GM21390 (cell line): Measurements from ENCODE around the gene ITGA7.

Source experiments
- ATAC-seq: cut with Tn5 transposase; IDR thresholded peaks from one replicate; pipeline ENCODE4 v1.9.1; 2021; ENCODE audit not compliant: unreplicated experiment

ITGA7 gene

DNA sequence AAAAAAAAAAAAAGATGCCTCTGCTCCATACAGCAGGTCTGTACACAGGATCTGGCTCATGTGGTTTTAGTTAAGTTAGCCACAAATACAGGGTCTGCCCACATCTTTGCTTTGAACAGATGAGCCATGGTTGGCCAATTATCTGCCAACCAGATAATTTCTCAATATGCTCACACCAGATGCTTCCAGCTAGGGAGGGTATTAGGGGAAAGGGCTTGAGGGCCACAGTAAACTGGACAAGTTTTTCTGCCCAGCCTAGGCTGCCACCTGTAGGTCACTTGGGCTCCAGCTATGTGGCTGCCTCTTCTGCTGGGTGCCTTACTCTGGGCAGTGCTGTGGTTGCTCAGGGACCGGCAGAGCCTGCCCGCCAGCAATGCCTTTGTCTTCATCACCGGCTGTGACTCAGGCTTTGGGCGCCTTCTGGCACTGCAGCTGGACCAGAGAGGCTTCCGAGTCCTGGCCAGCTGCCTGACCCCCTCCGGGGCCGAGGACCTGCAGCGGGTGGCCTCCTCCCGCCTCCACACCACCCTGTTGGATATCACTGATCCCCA, 13.3 kb upstream of the ITGA7 start:
- no peak for ATAC-seq

DNA sequence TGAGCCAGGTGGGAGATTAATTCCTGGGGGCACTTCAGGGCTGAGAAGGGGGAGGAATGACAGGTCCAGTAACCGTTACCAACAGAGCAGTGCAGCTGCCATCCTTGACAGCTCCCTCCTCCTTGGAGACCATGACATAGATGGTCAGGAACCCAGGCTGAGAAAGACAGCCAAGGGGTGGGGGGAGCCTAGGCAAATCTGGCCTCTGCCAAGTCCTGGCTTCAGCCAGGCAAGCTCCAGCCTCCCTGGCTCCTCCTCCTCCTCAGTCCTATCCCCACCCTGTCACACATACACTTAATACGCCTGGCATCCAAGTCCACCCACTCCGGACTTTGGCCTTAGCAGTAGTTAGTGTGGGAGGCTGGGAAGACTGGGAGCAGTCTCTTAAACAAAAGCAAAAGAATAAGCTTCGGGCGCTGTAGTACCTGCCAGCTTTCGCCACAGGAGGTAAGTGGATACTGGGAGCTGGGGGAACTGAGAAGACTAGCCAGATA, 12.4 kb upstream of the ITGA7 start, which contains the start of gene RDH5:
Gene RDH5 (plus strand): TSS at position 323 of the 494 bp plus-strand sequence. CDS start 792 bp downstream, outside the sequence.
- no peak for ATAC-seq

DNA sequence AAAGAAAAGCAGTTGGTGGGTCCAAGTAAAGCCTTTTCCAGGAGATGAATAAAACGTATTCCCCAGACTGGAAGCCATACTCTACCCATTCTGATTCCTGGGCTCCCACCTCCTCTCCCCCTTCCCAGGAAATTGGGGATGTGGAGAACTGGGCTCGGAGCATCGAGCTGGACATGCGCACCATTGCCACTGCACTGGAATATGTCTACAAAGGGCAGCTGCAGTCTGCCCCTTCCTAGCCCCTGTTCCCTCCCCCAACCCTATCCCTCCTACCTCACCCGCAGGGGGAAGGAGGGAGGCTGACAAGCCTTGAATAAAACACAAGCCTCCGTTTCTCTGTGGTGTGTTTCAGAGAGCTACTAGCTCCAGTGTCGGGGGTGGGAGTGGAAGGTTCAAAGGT, 11.7 kb upstream of the ITGA7 start:
- no peak for ATAC-seq

DNA sequence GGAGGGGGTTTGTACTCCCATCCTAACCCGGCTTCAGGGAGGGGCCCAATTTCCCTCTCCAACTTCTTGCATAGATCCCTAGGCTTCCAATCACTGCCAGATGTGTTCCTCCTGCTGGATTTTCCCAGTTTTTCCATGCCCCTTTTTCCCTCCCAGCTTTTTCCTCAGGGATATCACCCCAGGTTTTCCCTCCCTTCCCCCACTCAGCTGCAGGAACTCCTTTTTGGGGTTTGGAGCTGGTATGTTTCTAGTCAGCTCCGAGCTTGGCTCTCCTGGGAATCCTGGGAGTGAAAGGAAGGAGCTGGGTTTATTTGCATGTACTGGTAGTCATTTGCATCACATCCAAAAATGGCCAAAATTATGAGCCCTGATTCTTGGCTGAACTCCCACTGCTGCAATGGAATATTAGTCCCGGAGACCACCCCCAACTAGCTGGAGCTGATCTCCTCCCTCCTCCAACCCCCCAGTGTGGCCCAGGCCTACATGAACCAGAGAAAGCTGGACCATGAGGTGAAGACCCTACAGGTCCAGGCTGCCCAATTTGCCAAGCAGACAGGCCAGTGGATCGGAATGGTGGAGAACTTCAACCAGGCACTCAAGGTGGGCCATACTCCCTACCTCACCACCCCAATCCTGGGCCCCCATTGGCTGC, 11.0 kb upstream of the ITGA7 start:
- no peak for ATAC-seq

DNA sequence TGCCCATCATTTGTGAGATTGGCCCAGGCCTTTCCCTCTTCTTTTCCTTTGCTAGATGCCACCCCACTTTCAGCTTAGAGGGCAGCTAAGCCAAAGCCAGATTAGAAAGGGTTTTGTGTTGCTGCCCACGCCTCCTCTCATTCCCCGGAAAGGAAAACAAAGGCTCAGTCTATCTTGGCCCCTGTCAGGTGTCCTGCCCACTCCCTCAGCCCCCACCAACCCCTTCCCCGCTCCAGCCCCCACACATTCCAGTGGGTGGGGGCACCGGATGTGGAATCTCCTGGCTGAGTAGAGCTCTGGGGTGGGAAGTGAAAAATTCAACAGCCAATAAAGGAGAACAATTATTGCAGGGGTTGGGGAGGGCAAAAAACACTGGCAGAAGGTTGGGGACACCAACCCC, 10.3 kb upstream of the ITGA7 start:
- ATAC-seq, result no peak

DNA sequence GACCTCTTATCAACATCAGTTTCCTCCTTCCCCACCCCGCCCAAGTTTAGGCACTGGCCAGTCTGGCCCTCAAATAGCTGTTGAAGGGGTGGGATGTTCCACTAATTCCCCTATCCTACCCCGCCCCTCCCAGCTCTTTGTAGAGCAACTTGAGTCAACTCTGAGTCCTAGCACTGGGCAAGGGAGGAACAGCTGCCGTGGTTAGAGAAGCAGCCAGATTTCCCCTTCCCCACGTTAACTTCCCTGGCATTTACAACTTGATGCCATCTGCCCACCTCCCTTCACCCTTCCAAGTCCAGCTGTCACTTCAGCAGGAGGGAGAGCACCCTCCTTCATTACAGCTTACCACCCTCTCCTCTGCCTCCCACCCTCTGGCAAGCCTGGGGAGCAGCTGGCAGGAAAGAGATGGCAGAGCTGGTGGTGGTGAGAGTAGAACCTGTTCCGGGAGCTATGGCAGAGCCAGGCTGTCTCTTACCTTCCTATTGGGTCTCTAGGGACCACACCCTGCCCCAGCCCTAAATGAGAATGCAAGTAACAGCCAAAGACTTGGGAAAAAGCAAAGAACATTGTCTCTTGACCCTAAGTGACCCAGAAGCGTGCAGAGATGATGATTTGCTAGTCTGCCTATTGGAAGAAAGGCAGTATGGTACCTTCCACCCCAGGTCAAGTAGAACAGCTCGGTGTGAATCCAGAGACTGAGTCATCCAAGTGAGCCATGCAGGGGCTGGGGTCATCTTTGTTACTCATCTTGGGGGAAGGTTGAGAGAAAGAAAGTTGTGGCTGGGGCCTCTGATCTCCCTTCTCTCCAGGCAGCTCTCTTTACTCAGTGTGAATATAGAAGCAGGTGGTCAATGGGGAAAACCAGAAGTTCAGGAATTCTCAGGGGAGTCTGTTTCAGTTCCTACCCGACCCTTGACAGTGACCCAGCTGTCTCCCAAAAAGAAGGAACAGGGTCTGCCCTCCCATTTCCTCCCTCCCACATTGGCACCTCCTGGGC, 9.6 kb upstream of the ITGA7 start:
- ATAC-seq, result peak; percentile 26

DNA sequence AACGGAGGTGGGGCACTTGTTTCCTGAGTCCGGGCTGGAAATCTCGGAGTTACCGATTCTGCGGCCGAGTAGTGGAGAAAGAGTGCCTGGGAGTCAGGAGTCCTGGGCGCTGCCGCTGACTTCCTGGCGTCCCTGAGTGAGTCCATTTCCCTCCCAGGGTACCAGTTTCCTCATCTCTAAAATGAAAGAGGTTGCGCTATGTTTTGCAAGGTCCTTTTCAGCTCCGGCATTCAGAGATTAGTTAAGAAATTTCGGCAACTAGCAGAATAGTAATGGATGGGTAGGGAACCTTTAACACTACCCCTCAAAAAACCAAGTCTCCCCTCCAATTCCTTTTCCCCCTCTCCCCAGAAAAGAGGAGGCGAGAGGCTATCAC, 8.9 kb upstream of the ITGA7 start:
- no peak for ATAC-seq

DNA sequence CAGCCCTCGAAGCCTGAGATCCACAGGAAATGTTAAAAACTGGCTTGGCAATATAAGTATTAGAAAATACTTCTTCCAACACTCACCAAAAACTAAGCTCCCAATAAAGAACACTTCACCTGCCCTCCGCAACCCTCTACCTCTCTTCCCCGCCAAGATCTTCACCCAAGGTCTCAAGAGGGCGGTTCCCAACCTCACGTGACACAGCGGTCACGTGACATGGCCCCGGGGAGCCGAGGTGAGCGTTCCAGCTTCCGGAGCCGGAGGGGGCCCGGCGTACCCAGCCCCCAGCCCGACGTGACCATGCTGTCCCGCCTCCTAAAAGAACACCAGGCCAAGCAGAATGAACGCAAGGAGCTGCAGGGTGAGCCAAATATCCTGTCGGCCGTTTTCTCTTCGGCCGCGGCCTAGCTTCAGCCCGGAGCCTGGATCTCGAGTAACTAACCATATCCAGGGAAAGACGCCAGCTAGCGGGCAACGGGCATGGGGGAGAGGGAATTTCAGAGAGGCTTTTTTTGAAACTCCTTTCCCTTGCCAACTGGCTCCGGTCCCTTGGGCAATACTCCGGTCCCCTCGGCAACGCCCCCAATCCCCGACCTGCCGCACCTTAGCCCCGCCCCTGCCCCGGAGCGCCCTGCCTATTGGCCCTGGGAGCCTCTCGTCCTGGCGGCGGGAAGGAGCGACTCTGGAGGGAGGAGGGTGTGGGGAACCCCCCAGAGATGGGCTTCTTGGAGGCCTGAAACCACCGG, 8.3 kb upstream of the ITGA7 start, which contains the start of gene BLOC1S1:
Gene BLOC1S1 (plus strand): TSS at position 214 of the 749 bp plus-strand sequence. CDS start 6 bp downstream, at position 220.
- ATAC-seq, result peak; percentile 87

DNA sequence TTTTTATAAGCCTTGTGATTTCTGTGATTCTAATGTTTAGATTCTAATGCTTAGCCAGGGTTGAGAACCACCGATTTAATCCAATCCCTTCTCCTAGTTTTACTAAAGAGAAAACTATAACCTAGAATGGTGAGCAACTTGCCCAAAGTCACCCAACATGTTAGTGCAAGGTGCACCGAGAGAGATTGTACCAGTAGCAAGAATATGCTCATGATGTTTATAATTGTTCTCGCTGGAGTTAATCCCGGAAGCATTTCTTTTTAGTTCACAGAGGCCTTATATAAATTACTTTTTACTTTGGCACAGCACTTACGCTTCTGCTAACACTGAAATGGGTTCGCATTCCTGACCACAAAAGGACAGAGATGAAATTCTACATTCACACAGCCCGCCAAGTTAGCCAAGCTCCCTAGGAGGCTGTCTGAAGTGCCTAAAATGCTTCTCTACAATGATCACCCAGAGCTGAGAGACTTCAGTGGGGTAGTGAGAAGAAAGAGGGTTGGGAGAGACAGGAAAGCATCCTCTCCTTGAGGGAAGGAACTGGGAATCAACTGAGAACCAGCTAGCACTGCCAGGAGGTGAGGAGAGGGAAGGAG, 7.6 kb upstream of the ITGA7 start:
- no peak for ATAC-seq

DNA sequence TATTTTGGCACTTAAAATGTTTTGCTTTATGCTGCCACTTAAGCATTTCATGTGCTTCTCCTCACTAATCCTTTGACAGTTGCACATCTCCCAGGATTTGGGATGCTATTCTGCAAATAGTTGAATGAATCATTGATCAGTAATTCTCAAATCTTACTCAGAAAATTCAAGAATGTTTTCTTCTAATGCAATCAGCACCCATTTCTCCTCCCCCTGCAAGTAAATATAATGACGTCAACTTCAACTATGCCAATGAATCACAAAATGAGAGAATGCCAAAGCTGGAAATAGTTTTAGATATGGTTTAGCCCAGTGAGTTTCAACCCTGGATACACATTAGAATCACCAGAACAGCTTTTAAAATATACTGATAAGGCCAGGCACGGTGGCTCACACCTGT, 6.0 kb upstream of the ITGA7 start:
- ATAC-seq, result no peak

DNA sequence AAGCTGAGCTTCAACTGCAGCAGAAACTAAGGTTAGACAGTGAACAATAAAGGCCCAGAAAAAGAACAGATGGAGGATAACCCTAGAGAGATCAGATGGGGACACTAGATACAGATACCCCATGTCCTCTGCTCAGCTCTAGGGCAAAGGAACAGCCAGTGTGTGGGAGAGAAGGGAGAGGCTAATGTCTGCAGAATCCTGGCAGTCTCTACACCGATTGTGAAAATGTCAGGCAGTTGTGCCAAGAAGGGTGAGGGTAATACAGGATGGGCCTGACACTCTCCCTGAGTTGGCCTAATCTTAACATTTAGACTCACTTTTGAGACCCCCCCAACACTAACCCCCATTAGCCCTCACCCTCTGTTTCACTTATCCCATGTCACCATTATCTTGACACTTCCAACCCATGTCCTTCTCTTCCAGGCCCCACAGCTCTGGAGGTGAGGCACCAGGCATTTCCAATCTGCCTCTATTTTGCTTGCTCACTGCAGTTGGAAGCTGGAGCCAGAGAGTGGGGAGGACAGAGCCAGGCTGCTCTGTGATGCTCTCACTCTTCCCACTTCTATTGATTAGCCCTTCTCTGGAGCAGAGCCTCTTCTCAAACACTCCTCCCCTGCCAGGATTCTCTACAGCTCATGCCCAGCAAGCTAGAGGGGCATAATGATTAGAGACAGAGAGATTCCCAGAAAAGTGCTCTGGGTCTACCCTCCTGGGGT, 5.2 kb upstream of the ITGA7 start:
- no peak for ATAC-seq

DNA sequence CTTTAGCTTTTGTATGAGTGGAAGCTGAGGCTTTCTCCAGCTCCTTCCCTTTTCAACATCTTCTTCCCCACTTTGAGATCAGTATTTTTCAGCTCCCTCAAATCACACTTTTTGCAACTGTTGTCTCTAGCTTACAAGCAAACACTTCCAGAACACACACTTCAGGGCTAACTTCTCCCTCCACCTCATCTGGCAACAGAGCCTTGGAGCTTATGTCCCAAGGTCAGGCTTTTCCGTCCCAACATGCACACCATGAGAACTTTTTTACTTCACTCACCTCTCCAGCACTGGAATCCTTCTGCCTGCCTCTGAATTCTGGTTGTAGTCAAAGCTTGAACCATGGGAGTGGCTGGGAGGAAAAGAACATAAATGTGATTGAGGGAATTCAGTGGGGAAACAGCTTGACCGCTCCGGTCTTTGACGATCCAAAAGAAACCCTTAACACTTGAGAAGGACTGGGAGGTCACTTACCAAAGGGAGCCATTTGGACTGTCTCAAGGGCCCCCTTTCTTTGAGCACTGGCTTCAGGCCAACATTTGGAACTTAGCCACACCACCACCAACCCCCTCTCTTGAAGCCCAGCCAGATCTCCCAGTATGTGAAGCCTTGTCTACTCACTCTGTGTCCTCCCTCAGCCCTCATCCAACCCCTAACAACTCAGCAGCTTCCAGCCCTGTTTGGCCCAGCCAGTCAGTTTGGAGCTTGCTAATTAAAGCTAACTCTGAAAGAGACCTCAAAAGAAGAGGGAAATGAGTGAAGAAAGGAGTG, 4.3 kb upstream of the ITGA7 start:
- ATAC-seq, result no peak

DNA sequence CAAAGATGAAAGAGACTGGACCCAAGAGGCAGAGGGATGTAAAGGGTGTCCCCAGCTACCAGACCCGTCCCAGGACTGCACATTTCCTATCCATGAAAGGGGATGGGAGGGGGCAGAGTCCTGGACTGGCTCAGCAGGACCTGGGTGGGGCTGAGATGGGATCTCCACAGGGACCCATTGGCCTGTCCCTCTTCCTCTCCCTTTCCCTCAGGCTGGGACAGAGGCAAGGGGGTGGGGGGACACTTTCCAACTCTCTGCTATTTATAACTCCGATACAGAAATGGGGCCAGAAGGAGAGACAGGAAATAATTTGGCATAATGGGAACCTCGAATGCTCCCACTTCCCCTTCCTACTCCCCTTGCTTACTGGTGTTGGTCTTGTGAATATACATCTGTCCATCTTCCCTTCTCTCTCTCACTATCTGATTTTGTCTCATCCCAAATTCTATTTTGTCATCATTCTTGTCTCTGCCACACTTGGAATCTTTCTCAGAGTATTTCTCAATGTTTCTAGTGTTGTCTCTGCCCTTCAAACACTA, 1.1 kb upstream of the ITGA7 start:
- no peak for ATAC-seq

DNA sequence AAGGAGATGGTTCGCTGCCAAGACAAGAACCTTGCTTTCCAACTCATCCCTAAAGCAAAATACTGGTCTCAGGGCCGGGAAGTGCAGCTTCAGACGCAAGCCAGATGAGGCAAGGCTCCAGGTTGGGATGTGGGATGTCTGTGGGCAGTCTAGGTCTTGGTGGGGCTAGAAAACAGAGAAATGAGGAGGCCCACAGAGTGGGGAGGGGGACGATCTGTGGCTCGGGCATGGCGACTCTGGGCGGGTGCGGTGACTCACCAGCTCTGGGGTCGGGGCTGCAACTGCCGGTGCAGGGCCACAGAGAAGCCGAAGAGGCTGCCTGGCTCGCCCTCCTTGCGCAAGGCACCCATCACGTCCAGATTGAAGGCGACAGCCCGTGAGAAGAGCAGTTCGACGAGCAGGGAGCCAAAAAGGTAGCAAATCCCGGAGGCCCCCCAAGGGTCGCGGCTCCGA, 459 bp downstream of the ITGA7 start:
- no peak for ATAC-seq

DNA sequence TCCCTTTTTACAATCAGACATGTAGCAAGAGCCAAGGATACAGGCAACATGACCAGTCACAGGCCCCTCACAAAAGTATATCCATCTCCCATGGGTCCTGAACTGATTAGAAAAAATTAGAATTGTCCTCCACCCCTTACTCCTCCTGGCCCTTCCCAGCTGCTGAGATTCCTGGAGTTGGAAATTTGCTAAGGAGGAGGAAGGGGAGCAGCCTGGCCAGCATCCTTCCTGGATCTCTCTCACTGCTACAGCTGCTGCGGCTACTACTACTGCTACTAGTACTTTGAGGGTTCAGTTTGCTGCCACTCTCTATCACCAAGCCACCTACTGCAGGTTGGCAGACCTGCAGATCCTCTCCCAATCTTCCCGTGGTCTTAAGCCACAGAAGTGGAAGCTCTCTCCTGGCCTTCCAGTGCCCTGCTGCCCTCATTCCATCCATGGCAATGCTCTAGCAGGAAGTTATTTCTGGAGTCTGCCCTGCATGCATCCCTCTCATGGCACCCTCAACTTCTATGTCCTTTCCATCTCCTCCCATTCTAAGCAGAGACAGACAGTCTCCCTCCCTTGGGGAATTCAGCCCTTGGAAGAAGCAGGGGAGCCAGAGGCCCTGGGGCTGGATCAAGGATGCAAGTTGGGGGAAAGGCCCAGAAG, 1.0 kb downstream of the ITGA7 start:
- no peak for ATAC-seq

DNA sequence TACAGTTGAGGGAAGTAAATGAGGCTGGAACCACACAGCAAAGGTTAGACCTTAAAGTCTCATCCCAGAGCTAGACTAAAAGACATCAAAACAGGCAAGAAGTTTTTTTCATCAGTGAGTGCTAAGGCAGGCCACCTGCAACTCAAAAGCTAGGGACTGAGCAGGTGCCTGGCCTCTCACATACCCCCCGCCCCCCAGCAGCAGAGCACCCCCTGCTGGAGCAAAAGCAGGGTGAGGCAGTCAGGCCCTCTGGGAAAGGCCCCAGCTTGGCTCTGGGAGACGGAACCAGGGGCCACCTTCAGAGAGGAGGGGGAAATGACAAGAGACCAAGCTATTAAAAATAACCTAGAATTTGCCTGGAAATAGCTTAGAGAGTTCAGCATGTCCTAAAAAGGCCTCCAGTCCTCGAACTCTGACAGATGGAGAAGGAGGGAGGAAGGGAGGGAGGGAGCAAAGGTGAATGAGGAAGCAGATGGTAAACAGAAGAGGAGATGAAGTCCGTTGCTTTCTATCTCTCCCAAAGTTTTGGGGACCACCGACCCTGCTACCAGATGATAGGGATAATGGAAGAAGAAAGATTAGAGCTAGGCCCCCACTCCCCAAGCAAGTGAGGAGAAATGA, 1.8 kb downstream of the ITGA7 start:
- ATAC-seq, result no peak

DNA sequence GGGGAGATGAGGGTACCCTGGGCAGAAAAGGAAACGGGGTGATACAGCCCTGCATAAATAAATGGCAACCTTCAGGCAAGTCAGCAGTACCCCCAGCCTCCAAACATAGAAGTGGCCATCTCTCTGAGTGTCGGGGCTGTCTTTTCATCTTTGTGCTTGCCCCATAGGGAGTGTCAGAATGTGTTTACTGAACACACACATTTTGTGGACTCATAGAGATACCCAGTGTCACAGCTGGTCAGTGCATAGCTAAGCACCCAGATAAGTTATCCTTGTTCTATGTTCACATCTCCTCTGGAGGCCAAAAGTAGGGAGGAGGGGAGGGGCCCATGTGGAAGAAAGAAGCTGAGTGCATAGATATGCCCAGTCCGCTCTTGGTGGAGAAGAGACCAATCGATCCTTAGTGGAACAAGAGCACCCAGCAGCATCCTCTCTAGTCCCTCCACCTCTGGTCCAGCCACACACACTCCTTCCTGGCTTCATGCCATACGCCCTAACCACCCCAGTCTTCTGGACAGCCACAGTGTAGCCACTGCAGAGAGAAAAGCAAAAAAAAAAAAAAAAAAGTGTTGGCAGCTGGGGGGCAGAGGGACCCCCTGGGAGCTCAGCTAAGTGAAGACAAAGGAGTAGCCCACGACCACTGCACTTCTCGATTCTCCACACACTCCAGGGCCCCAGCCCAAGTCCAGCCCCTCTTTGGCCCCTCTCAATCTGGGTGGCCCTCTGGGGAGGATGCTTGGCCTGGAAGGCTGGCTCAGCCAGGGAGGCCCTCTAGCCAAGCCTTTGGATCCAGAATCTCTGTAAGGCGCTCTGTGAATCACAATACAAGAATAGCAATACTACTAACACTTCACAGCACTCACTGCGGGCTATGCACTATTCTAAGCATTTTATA, 2.6 kb downstream of the ITGA7 start:
- no peak for ATAC-seq
